Fibroblast of the aortic adventitia (primary cell): ENCODE measurements around the gene APOC4. TPM values are rescaled to one million over a fixed set of nuclear protein-coding genes. Genes with fewer than 3 reads are reported as not detected.
"Not testable (repeated sequence)": the region's sequence is repeated elsewhere in the genome, so short reads cannot be mapped to it uniquely, and the experiment has no call there.

ENCODE experiments used
- DNase-seq: peaks from one replicate; pipeline ENCODE4 v3.0.0-alpha.2; 2010; ENCODE audit warnings: low read depth
- H3K4me3 ChIP-seq: 2 replicates; pipeline ENCODE4 v1.5.1; 2011; ENCODE audit warnings: low read depth, mild to moderate bottlenecking, control low read depth, low read length, moderate library complexity
- CTCF ChIP-seq: IDR thresholded peaks from 2 replicates; pipeline ENCODE4 v1.5.1; 2011; ENCODE audit warnings: mild to moderate bottlenecking, low read length, control low read depth, inconsistent platforms; ENCODE audit not compliant: insufficient read depth
- total RNA-seq: library from RNA; depleted of rRNA; stranded (reverse); fragments of >200 nt; gene quantifications from 2 replicates; pipeline ENCODE4 v1.2.3, GENCODE V29; 2012; ENCODE audit warnings: low replicate concordance

APOC4 gene
- total RNA-seq, 1 donor = not detected

- no peak overlapping the region for H3K4me3 ChIP-seq
- DNase-seq = no peak
- TF ChIP-seq CTCF = no peak
These were observed 19.1 kb downstream of the APOC4 start for GRCh38 chr19:44960906-44961728.

- H3K4me3 ChIP-seq = no peak overlapping the region
- no peak for DNase-seq
- TF ChIP-seq CTCF = no peak
These were observed 19.8 kb downstream of the APOC4 start for GRCh38 chr19:44961821-44962220.

- H3K4me3 ChIP-seq = no peak overlapping the region
- TF ChIP-seq CTCF = no peak
- no peak for DNase-seq
These were observed 26.1 kb downstream of the APOC4 start for GRCh38 chr19:44968118-44968517.

GRCh38 chr19:44968670-44969069 is 26.6 kb downstream of the APOC4 start:
- H3K4me3 ChIP-seq = no peak overlapping the region
- TF ChIP-seq CTCF = no peak
- DNase-seq = no peak

GRCh38 chr19:44969437-44969836 is 27.4 kb downstream of the APOC4 start:
- TF ChIP-seq CTCF = no peak
- H3K4me3 ChIP-seq = no peak overlapping the region
- no peak for DNase-seq

GRCh38 chr19:44971451-44971850 is 29.4 kb downstream of the APOC4 start:
- DNase-seq, H3K4me3 ChIP-seq: not testable (repeated sequence)

GRCh38 chr19:44972802-44973201 is 30.8 kb downstream of the APOC4 start:
- H3K4me3 ChIP-seq = no peak overlapping the region
- no peak for DNase-seq
- no peak for TF ChIP-seq CTCF
